Glomerular endothelial cell (primary cell): ENCODE measurements around the gene CLEC20A. TPM values are rescaled to one million over a fixed set of nuclear protein-coding genes. Genes with fewer than 3 reads are reported as not detected.

Experiments used
- DNase-seq: peaks from one replicate; pipeline ENCODE4 v3.0.0-alpha.2; 2011; ENCODE audit warnings: low read depth, low spot score; ENCODE audit errors: extremely low read depth
- total RNA-seq: library from RNA; depleted of rRNA; stranded (reverse); fragments of >200 nt; gene quantifications from 2 replicates; pipeline ENCODE4 v1.2.3, GENCODE V29; 2015

CLEC20A gene
- total RNA-seq: not detected in 2 replicates

DNA sequence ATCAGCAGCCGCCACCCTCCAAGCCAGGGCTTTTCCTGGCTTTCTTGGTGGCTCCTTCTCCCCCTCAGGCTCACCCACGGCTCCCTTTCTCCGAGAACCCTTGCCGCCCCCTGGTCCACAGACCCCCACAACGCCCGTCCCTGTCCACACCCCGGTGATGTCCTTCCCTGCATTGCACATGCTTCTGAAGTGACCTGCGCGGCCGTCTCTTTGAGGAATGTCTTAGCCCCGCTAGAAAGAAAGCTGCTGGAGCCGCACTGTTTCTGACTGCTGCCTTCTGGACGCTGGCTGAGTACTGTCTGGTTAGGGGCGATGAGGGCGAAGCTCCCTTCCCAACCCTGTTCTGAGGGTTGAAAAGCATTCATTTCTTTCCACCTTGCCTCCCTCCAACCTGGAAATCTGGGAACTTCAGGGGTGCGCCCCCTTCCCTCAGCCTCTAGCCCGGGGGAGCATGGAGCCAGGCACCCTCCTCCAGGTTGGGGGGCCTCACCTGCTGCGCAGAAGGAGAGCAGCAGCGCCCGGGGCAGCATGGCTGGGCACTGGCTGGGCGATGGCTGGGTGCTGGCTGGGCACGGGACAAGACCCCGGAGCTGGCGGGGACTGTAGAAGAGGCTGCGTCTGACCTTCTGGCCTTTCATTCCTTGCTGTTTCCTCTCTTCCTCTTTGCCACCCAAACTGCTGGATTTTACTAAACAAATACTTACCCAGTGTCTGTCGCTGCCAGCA is at the start of gene CLEC20A:
Gene CLEC20A (minus strand): TSS at position 555 of the 726 bp plus-strand sequence. CDS start 25 bp downstream, at position 530.
- DNase-seq: no peak

DNA sequence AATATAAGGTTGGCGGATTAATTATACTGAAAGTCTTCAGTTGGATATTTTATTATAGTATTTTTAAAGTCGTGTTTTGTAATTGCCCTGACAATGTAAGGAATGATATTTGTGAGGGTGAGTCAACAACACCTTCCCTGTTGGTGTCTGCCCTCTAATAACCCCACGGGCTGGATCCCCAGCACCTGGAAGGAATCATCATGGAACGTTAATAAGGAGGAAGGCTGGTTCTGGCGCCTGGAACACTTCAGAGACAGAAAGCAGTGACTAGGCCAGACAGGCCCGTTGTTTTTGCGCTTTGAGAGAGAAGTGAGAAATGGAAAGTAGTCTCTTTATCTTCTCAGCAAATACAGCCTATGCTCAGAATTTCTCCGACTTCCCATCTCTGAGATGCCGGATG is 47.8 kb upstream of the CLEC20A start:
- no peak for DNase-seq

DNA sequence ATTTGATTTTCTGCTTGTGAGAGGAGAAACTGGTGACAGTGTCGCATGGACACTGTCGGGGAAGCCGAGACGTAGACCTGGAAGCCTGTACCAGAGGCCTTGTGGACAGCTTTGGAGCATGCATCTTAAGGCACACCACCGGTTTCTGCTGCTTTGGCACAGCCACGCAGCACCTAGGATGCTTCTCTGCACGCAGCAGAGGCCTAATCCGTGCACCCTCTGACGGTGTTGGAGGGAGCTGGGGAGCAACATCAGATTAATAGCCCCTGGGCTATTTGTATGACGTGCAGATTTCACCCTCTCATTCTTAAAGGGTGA is 46.5 kb upstream of the CLEC20A start:
- no peak for DNase-seq

DNA sequence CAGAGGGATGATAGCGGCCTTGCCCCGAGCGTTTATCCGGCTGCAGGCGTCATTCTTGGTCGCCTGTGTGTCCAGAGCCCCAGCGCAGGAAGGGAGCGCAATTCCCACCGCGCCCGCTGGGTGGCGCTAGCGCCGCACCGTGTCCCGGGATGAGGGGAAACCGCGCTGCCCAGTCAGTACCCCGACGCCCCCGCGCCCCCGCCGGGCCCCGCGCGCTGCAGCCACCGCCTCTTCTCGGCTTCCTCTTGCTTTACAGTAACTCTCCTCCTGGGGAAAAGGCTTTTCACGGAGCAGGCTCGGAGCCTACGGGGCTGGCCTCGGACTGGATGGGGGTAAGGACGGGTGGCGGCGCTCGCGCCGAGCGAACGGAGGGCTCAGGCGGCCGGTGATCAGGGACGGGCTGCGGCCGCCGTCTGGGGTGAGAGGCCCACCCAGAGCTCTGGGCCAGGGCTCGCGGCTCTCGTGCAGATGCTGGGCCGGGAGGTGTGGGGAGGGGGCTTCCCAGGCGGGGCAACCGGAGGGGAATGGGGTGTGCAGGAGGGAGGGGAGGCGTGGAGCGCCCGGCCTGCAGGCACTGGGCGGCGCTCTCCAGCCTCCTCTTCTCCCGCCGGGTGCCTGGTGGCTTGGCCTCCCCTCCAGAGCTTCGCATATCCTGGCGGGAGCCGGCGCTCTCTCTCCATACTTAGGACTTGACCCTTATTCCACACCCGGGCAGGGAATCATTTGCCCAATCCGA is 46.0 kb upstream of the CLEC20A start:
- no peak for DNase-seq

DNA sequence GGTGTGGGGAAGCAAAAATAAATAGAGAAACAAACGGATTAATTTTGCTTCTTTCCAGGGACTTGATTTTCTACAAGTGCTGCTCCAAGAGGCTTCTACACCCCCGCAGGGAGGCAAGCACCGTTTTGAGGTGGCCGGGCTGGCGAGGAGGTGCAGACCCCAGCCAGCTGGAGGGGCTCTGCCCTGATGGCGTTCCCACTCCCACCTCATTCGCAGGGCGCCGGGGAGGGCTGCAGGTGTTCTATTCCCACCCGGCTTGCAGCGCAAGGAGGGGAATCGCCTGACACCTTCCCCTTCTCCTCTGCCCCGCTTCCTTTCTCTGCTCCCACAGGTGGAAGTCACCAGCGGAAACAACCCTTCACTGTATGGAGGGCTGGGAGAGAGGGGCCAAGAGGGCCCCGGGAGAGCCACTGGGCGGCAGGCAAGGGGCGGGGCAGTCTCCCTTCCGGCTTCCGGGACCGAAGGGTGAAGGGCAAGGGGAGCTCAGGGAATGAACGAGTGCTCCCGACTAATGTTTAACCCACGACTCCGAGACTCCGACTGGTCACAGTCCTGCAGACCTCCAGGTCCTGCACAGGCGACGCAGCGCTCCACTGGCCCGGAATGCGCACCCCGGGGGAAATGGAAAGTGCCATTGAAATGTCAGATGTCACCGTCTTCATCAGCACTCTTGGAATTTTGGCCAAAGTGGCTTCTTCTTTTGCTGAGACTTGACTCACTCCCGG is 45.2 kb upstream of the CLEC20A start:
- DNase-seq: no peak

DNA sequence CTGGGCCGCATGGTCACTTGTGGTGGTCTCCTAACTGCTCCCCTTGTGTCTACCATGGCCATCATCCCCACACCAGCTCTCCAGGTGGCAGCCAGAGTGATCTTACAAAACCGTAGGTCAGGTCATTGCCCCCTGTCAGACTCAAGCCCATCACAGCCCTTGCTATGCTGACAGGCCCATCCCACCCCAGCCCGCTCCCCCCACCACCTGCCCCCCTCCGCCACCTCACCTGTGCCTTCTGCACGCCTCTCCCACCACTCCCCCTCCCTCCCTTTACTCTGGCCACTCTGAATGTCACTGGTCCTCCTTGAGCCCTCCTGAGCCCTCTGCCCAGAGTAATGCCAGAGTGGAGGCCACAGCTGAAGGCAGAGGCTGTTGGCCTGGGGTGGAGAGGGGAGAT is 44.6 kb upstream of the CLEC20A start:
- DNase-seq: no peak

DNA sequence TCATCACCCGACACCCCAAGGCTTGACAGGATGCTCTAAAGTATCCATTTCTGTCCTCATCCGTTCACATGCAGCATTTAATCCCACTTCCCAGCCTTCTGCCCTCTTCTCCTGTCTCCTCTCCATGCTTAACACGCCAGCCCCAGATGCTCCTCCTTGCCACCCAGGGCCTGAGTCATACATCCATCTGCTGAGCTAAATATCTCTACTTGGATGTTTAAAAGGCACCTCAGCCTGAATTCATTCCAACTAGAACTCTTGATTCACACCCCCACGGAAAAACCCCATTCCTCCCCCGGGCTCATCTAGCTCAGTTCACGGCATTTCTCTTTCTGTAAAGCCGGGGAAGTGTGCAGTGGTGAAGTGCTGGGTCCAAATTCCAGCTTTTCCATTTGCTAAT is 43.9 kb upstream of the CLEC20A start:
- no peak for DNase-seq

DNA sequence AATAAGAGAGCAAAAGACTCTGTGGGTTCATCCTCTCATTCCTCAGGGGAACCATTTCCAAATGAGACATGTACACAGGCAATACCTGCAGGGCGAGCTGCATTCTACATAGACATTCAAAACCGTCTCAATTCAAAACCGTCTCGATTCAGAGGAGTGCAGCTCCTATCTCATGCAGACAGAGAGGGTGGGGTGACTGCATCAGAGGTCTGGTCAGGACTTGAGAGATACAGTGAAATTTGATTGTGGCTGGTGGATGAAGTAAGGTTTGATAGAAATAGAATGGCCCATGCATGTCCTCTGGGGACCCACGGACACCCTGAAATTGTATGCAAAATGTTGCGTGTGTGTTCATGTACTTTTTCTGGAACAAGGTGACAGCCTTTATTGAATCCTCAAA is 43.4 kb upstream of the CLEC20A start:
- DNase-seq: no peak

DNA sequence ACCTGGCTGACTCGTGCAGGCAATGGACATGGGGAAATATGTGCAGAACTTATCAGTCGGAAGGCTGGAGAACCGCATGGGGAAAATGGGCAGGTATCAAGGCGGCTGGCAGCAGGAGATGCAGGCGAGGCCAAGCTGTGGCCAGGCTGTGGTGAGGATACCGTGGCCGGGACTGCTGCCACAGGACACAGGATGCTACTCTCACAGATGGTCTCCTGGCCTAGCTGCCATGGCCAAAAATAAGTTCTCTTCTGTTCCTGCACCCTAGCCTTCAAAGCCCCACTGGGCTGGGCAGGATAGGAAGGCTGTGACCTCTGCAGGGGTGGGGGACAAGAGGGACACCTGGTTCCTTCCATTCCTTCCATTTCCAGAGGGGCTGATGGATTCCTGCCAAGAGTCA is 42.5 kb upstream of the CLEC20A start:
- DNase-seq: no peak

DNA sequence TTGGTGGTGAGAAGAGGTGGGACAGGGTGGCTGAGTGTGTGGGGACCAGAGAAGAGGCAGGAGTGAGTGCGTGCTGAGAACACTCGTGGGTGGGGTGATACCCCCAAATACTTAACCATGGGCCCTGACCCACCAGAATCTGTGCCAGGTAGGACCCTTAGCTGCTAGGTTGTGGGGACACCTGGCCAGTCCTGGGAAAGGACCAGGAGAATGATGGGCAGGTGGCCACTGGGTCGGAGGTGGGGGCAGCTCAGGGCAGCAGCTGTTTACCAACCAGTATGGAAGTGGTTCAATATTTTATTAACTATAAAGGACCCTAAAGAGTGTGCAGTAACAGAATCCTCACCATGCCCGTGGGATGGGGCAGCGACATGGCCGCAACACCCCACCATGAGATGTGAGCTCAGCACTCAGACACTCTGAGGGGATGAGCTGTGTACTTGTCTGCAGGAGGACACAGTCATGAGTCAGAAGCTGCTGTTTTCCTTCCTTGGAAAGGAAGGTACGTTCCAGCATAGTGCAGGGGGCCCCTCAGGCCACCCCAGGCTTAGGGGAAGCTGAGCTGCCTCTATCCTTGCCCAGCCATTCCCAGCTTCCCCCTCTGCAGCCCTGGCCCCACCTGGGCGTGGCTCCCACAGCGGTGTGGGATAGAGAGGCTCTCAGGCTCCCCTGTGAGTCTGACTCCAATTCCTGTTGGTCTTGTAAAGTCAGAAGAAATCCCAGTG is 41.6 kb upstream of the CLEC20A start:
- DNase-seq: no peak

DNA sequence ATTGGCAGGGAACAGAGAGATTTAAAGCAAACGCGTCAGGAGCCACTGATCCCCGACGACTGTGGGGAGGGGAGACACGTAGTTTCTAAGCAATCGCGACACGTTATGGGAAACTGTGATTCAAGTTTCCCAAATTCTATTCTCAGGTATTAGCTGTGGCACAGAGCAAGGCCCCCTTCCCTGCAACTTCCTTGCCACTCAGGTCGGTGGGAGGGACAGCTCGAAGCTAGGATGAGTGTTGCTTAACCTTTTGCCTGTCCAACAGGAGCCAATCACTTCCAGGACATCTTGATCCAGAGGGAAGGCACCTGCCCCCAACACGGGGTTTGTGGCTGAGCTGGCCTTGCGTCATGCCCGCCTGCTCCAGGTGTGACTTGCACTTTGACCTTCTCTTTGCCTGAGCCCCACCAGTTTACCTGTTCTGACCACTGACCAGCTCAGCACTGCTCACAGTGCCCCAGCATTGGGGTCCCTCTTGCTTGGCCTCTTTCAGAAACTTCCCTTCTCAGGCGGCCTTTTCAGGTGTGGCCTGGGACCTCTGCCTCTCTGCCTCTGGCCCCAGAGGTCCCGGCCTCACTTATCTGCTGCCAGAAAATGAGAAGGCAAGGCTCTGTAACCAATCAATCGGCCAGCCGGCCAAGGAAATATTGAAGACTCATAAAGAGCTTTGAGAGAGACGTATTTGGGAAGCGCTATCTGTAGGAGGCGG is 40.8 kb upstream of the CLEC20A start:
- DNase-seq: no peak

DNA sequence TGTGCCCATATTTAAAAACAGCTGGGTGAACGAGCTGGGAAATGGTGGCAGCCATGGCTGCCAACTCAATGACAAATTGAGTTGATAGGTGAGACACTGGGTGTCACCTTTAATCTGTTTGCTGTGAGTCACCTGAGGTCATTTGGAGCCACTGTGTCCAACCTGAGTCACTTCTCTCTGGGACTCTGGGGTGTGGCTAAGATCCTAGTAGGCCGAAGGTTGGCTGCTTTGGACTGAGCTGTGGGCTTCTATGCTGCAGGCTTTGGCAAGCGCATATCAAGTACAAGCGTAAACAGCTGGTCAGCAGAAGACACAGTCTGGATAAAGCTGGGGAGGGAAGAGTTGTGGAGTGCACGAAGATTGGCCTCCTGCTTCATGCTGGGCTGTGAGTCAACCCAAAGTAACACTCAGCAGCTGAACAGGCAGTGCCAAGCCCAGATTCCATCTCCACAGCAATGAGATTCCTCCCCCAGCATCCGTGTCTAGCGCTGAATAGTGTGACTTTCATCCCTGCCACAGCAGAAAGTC is 40.1 kb upstream of the CLEC20A start:
- DNase-seq: no peak

DNA sequence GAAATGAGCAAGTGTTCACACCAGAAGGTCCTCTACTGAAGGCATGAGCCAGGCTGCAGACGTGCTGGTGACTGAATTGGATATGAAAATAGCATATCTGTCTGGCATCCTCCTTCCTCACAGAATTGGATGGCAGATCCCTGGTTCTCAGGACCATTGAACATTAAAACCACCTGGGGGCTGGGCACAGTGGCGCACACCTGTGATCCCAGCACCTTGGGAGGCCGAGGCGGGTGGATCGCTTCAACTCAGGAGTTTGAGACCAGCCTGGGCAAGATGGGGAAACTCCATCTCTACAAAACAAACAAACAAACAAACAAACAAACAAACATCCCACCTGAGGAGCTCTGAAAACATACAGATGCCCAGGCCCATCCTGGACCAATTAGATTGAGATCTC is 39.6 kb upstream of the CLEC20A start:
- DNase-seq: no peak

DNA sequence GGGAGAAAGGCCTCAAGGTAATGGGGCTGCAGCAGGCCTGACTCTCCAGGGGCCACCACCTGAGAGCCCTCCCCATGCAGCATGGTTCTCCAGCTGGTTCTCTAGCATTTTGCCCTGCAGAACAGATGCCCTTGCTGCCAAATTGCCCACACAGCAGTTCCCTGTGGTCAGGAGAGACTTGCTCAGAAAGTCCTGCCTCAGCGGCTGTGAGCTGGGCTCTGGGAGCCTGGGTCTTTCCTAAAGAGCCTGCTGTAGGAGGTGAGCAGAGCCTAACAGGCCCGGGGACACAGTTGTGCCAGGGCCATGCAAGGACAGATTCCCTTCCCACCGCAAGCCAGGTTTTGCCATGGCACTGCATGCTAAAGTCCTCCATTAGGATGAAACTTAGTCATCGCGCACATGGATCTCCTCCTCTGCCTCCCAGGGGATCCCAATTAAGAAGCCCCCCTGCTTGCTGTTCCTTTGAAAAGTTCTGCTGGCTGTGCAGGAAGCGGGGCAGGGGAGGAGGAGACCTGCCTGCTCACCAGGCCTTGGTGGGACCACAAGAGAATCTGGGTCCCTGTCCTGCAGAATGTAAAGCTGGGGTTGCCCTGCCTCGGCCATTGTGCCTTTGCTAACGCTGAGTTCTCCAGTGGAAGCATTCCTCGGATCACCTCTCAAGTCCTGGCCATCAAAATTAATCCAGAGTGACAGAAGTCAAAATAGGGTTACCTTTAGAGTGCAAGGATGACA is 37.5 kb upstream of the CLEC20A start:
- DNase-seq: no peak

DNA sequence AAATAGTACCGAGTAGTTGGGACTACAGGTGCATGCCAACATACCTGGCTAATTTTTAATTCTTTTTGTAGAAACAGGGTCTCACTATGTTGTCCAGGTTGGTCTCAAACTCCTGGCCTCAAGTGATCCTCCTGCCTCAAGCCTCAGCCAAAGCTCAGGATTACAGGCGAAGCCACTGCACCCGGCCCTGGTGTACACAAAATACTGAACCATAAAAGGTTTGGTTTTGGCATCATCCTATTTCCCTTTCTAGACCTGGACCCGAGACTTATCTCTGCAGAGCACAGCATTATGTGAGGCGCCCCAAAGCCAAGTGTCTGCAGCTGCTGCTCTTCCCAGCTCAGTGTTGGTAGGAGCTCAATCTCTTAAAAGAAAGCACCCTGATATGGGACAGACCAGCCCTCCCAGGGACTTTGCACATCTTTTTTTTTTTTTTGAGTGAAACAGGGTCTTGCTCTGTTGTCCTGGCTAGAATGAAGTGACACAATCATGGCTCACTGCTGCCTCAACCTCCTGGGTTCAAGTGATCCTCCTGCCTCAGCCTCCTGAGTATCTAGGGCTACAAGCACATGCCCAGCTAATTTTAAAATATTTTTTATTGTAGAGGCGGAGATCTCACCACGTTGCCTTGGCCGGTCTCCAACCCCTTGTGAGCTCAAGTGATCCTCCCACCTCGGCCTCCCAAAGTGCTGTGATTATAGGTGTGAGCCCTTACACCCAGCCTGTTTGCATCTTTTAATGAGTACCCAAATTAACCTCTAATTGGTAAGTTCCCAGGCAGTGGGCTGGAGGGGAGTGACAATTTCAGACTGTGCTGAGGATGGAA is 36.6 kb upstream of the CLEC20A start:
- no peak for DNase-seq

DNA sequence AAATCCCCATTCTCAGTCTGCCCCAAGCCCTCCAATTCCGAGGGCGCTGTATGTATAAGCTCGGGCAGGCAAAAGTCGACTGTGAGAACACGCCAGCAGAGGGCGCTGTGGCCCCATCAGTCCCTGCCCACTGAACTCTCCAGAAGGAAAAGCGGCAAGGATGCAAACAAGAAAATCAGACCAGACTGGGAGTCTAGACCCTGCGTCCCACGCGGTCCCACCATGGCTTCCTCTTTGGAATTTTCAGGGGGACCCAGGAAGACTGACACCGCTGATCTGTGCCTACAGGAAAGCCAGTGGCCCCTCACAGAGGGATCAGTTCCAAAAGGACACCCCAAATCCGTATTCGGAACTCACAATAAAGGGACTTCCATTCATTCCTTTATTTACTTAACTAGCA is 35.6 kb upstream of the CLEC20A start:
- DNase-seq: no peak

DNA sequence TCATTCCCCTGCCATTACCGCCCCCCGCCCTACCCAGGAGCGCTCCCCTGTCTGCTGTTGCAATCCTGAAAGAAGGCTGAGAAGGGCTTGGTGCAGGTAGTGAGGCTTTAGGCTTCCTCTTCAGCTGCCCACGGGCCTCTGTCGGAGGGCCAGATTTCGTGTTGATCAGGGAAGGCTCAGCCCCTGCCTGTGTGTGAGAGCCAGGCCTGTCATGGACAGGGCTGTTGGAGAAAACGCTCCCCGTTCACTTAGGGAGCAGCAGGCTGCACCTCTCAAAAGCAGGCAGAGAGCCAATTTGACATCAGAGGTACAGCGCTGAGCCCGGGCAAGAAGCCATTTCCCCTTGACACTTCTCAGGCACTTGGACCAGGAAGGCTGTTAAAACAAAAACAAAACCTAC is 35.1 kb upstream of the CLEC20A start:
- DNase-seq: no peak

DNA sequence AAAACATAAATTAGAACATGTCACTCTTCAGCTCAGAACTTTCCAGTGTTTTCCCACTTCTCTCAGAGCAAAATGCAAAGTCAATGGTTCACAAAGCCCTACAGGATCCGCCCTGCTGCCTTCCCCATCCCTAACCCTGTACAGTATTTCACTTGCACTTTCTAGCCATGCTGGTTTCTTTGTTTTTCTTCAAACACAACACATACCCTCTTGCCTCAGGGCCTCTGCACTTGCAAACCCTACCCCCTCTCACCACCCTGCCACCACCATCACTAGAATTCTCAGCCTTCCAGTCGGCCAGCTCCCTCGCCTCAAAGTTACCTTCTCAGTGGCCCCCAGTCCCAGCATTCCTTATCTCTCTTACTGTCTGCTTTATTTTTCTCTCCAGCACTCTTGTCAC is 33.7 kb upstream of the CLEC20A start:
- DNase-seq: no peak

DNA sequence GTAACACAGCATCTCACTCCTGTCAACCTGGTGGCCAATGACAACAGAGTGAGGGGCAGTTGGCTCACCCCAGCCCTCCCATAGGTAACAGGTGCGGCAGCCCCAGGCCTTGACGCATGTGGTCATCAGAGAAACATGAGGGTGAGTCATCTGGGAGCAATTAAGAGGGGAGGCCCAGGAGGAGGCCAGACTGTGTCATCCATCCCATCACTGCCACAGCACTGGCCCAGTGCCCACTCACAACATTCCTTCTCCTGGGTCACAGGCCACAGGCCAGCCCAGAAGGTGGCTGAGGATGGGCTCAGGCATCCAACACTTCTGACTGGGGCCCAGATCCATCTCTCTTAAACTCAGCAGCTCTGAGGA is 33.3 kb upstream of the CLEC20A start:
- DNase-seq: no peak
